Esophagus muscularis mucosa (tissue), 4 donors: Measurements from ENCODE around the gene HPS3. TPM values are rescaled to one million over a fixed set of nuclear protein-coding genes. Genes with fewer than 3 reads are reported as not detected.
A peak's percentile ranks its signal among the peaks of the same experiment; 100 is the strongest.

Experiments used
- DNase-seq: peaks from one replicate; pipeline ENCODE4 v3.0.0-alpha.2; 2017; ENCODE audit errors: extremely low spot score
- H3K27ac ChIP-seq, 4 donors: fragments of 200-600 bp; sonication (generic); replicated peaks in 1 of 4; 1 replicate in 3 of 4; 2 replicates in 1 of 4; pipeline ENCODE4 v1.5.1; 2016 to 2019; ENCODE audit warnings: mild to moderate bottlenecking in 1 of 4
- H3K27me3 ChIP-seq, 4 donors: fragments of 200-600 bp; sonication (generic); one replicate each; pipeline versions ENCODE4 v1.5.1 to v1.6.0; 2016 to 2019
- H3K36me3 ChIP-seq, 4 donors: fragments of 200-600 bp; sonication (generic); one replicate each; pipeline ENCODE4 v1.5.1; 2016 to 2019
- H3K4me1 ChIP-seq, 4 donors: fragments of 200-600 bp; sonication (generic); one replicate each; pipeline ENCODE4 v1.5.1; 2016 to 2019
- H3K4me3 ChIP-seq, 4 donors: fragments of 200-600 bp; sonication (generic); 1 replicate in 2 of 4; 2 replicates in 2 of 4; pipeline ENCODE4 v1.5.1; 2016 to 2019; ENCODE audit warnings: mild to moderate bottlenecking in 4 of 4, moderate library complexity in 1 of 4
- H3K9me3 ChIP-seq, 4 donors: fragments of 200-600 bp; sonication (generic); 1 replicate in 3 of 4; 2 replicates in 1 of 4; pipeline ENCODE4 v1.5.1; 2016 to 2019
- EP300 ChIP-seq: sonication (generic); formaldehyde crosslinking; IDR thresholded peaks from one replicate; pipeline ENCODE4 v1.6.1; 2017; ENCODE audit warnings: antibody characterized with exemption
- POLR2A ChIP-seq: fragments of 450-650 bp; IDR thresholded peaks from one replicate; pipeline ENCODE4 v1.6.1; 2017; ENCODE audit warnings: antibody characterized with exemption, moderate library complexity, mild to moderate bottlenecking, low read depth
- POLR2AphosphoS5 ChIP-seq, 2 donors: sonication (generic); formaldehyde crosslinking; IDR thresholded peaks; one replicate each; pipeline ENCODE4 v1.6.1; 2017; ENCODE audit warnings: antibody characterized with exemption in 2 of 2
- WGBS: methylation state at CpG from one replicate; pipeline ENCODE4 v1.1.5; 2018; 5-methylcytosine and 5-hydroxymethylcytosine counted together
- intact Hi-C: fragments of 100-400 bp; cut with DNase I; formaldehyde crosslinking; loops from one replicate; pipeline ENCODE4 v1.15.1; 2023
- total RNA-seq, 4 donors: library from RNA; depleted of rRNA; stranded (reverse); fragments of >200 nt; gene quantifications; one replicate each; pipeline versions ENCODE4 v1.1.0 to v1.2.1, GENCODE V29; 2016
- TF ChIP-seq, protein P1 (sequence below), 3 experiments: fragments of 200-600 bp in 2 of 3; fragments of 450-650 bp in 1 of 3; sonication (generic) in 2 of 3; IDR thresholded peaks; one replicate each; pipeline ENCODE4 v1.5.1; 2017 to 2019; ENCODE audit warnings: antibody characterized with exemption in 3 of 3, mild to moderate bottlenecking in 2 of 3, moderate library complexity in 1 of 3

HPS3 gene
- total RNA-seq, 4 donors from 2014 or later: 10.6 to 15.9 (median 12.4) TPM

DNA sequence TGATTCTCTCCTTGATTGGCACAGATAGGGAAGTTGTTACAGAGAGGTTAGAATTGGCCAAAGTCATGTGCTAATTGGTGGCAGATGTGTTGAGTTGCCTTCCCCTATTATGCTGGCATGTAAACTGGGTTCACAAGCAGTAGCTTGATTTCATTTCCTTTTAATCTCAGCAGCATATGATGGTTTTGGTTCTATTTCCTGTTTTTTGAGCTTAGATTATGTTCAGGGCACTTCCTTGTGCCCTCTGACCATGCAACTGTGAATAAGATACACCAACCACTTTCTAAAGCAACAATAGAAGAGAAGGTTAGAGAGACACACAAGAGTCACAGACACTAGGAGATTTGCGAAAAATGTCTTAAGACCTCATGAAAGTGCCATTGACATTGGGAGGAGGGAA is 16.5 kb downstream of the HPS3 start:
- peaks cover 0 to 58% (median 37%) of the 10 kb centered on the region in 4 donors for H3K36me3 ChIP-seq
- intact Hi-C loops: no loop called here
- no peaks in the 10 kb centered on the region for H3K9me3 ChIP-seq

DNA sequence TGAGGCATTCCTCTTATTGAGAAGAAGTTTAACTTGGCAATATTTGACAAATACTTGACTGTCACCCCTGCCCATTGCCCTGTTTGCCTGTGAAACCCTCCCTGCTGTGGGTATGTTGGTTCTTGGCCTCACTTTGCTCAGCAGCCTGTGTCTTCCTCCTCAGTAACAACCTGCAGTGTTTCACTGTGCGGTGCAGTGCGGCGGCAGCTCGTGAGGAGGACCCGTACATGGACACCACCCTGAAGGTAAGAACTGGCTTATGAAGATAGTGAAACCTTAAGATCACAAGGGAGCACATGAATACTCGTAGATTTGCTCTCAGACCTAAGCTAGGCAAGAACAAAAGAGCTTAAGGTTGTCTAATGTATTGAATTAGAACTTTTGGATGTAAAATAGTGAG is 21.0 kb downstream of the HPS3 start:
- Histone ChIP-seq H3K27ac (no peak overlapping the region), H3K27me3 (no peaks in the 10 kb centered on the region), H3K4me1 (no peaks in the 10 kb centered on the region), H3K4me3 (no peak overlapping the region), H3K9me3 (no peaks in the 10 kb centered on the region), H3K36me3 (peaks cover 0 to 59% (median 20%) of the 10 kb centered on the region in 4 donors)
- DNase-seq: no peak
- intact Hi-C loops: no loop called here
- TF ChIP-seq EP300 (no peak), POLR2A (no peak)
- WGBS: 94% methylated on average over 6 of the region's 6 CpGs

More for the DNA sequence above, 16.5 kb downstream of the HPS3 start:
- TF ChIP-seq, protein P1, sequence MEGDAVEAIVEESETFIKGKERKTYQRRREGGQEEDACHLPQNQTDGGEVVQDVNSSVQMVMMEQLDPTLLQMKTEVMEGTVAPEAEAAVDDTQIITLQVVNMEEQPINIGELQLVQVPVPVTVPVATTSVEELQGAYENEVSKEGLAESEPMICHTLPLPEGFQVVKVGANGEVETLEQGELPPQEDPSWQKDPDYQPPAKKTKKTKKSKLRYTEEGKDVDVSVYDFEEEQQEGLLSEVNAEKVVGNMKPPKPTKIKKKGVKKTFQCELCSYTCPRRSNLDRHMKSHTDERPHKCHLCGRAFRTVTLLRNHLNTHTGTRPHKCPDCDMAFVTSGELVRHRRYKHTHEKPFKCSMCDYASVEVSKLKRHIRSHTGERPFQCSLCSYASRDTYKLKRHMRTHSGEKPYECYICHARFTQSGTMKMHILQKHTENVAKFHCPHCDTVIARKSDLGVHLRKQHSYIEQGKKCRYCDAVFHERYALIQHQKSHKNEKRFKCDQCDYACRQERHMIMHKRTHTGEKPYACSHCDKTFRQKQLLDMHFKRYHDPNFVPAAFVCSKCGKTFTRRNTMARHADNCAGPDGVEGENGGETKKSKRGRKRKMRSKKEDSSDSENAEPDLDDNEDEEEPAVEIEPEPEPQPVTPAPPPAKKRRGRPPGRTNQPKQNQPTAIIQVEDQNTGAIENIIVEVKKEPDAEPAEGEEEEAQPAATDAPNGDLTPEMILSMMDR (IDR thresholded peaks at IDR 0.05): no peak
- TF ChIP-seq POLR2AphosphoS5 (IDR thresholded peaks at IDR 0.05) (peak in 1 of 2 donors; percentile 12), POLR2A (no peak), EP300 (no peak)
- no peak for DNase-seq
- H3K27me3 ChIP-seq: no peaks in the 10 kb centered on the region
- H3K4me3 ChIP-seq: no peak overlapping the region
- no peaks in the 10 kb centered on the region for H3K4me1 ChIP-seq
- 87% methylated on average over 1 of the region's 1 CpG for WGBS
- no peak overlapping the region for H3K27ac ChIP-seq

DNA sequence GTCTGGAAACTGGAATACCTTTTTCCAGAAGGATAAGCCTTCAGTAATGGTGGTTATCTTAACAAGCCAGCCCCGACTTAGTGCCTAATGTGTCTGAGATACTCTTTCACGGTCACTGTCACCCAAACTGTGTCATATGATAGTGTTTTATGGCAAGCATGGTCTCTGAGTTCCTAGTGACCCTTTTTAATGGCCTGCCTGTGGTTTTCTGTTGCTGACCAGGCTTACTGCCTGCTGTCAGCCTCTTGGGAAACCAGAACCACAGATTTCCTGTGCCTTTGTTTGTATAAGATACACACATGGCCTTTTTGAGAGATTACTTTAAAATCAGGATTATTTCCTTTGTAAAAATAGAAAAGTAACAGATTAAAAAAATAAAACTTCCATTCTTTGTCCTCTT is 22.4 kb downstream of the HPS3 start:
- no peak overlapping the region for H3K4me3 ChIP-seq
- intact Hi-C loops: no loop called here
- no peak overlapping the region for H3K27ac ChIP-seq
- TF ChIP-seq POLR2A (no peak), EP300 (no peak), POLR2AphosphoS5 (IDR thresholded peaks at IDR 0.05) (no peak)
- TF ChIP-seq, protein P1 (IDR thresholded peaks at IDR 0.05): no peak
- 69% methylated on average over 2 of the region's 2 CpGs for WGBS
- peaks cover 3 to 61% (median 29%) of the 10 kb centered on the region in 4 donors for H3K36me3 ChIP-seq
- no peak for DNase-seq
- no peaks in the 10 kb centered on the region for H3K27me3 ChIP-seq
- no peaks in the 10 kb centered on the region for H3K4me1 ChIP-seq
- H3K9me3 ChIP-seq: no peaks in the 10 kb centered on the region

GRCh38 chr3:149152420-149152819 is 23.0 kb downstream of the HPS3 start:
- TF ChIP-seq POLR2A (no peak), EP300 (no peak), POLR2AphosphoS5 (IDR thresholded peaks at IDR 0.05) (no peak)
- TF ChIP-seq, protein P1 (IDR thresholded peaks at IDR 0.05): no peak
- H3K27ac ChIP-seq: no peak overlapping the region
- 78% methylated on average over 2 of the region's 2 CpGs for WGBS

GRCh38 chr3:149153402-149153801 is 24.0 kb downstream of the HPS3 start:
- H3K36me3 ChIP-seq: peaks cover 3 to 64% (median 39%) of the 10 kb centered on the region in 4 donors
- H3K4me1 ChIP-seq: no peaks in the 10 kb centered on the region
- TF ChIP-seq EP300 (no peak), POLR2AphosphoS5 (IDR thresholded peaks at IDR 0.05) (no peak), POLR2A (no peak)
- TF ChIP-seq, protein P1 (IDR thresholded peaks at IDR 0.05): no peak
- H3K27me3 ChIP-seq: no peaks in the 10 kb centered on the region
- no peaks in the 10 kb centered on the region for H3K9me3 ChIP-seq
- no peak overlapping the region for H3K27ac ChIP-seq
- intact Hi-C loops: no loop called here
- no peak overlapping the region for H3K4me3 ChIP-seq
- DNase-seq: no peak

More at GRCh38 chr3:149152420-149152819, 23.0 kb downstream of the HPS3 start:
- Histone ChIP-seq H3K4me1 (no peaks in the 10 kb centered on the region), H3K9me3 (no peaks in the 10 kb centered on the region), H3K36me3 (peaks cover 3 to 64% (median 33%) of the 10 kb centered on the region in 4 donors), H3K27me3 (no peaks in the 10 kb centered on the region), H3K4me3 (no peak overlapping the region)
- intact Hi-C loops: no loop called here
- DNase-seq: no peak
